ENCODE results near the gene TUB. TPM values are rescaled to one million over a fixed set of nuclear protein-coding genes. Genes with fewer than 3 reads are reported as not detected.

The TUB gene
- total and polyA plus RNA-seq, 2 of the 8 experiments (the other 6 are each of a cell fraction or from before 2014, with no cell fraction given) = 15.3 to 31.3 TPM

DNA sequence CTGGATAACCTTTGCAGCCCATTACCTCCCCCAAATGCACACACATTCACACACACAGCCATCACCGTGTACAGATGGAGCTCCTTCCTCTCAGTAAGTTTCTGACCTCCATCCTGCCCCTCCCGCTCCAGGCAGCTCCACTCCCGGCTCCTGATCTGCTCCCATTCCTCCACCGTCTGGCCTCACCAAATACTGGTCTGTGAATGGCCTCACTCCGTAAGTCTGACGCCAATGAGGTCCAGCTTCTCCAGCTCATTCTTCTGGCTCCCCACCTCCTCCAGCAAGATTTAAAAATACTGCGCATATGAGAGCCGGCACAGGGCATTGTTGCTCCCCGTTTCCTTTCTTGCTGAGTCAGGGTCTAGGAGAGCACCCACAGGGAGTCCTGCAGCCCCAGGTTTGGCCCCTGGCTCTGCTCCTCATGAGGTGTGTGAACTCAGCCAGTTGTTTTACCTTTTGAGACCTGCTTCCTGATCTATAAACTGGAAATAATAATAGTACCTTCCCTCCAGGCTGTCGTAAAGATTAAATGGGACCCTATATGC lies 14.0 kb upstream of the TUB start (continued):
- TF ChIP-seq, protein P1, sequence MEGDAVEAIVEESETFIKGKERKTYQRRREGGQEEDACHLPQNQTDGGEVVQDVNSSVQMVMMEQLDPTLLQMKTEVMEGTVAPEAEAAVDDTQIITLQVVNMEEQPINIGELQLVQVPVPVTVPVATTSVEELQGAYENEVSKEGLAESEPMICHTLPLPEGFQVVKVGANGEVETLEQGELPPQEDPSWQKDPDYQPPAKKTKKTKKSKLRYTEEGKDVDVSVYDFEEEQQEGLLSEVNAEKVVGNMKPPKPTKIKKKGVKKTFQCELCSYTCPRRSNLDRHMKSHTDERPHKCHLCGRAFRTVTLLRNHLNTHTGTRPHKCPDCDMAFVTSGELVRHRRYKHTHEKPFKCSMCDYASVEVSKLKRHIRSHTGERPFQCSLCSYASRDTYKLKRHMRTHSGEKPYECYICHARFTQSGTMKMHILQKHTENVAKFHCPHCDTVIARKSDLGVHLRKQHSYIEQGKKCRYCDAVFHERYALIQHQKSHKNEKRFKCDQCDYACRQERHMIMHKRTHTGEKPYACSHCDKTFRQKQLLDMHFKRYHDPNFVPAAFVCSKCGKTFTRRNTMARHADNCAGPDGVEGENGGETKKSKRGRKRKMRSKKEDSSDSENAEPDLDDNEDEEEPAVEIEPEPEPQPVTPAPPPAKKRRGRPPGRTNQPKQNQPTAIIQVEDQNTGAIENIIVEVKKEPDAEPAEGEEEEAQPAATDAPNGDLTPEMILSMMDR (IDR thresholded peaks at IDR 0.05; ENCODE audit: control extremely low read depth in 1 of 3, insufficient read depth in 1 of 3, low read depth in 1 of 3, low read length in 3 of 3) = no peak
- TF ChIP-seq TBP (IDR thresholded peaks at IDR 0.05; ENCODE audit: low read depth, low read length) (no peak), BCL11A (IDR thresholded peaks at IDR 0.05; ENCODE audit: low read depth in 2 of 2, low read length in 2 of 2) (no peak), EZH2 (IDR thresholded peaks at IDR 0.05; ENCODE audit: low read depth, low read length, severe bottlenecking) (no peak), SP4 (IDR thresholded peaks at IDR 0.05; ENCODE audit: low read length) (no peak), SRF (IDR thresholded peaks at IDR 0.05; ENCODE audit: low read depth, low read length) (no peak)
